Measurements from ENCODE around the gene ITGB3BP.
"Not testable (repeated sequence)": the region's sequence is repeated elsewhere in the genome, so short reads cannot be mapped to it uniquely, and the experiment has no call there.

Gene ITGB3BP, protein sequence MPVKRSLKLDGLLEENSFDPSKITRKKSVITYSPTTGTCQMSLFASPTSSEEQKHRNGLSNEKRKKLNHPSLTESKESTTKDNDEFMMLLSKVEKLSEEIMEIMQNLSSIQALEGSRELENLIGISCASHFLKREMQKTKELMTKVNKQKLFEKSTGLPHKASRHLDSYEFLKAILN

DNA sequence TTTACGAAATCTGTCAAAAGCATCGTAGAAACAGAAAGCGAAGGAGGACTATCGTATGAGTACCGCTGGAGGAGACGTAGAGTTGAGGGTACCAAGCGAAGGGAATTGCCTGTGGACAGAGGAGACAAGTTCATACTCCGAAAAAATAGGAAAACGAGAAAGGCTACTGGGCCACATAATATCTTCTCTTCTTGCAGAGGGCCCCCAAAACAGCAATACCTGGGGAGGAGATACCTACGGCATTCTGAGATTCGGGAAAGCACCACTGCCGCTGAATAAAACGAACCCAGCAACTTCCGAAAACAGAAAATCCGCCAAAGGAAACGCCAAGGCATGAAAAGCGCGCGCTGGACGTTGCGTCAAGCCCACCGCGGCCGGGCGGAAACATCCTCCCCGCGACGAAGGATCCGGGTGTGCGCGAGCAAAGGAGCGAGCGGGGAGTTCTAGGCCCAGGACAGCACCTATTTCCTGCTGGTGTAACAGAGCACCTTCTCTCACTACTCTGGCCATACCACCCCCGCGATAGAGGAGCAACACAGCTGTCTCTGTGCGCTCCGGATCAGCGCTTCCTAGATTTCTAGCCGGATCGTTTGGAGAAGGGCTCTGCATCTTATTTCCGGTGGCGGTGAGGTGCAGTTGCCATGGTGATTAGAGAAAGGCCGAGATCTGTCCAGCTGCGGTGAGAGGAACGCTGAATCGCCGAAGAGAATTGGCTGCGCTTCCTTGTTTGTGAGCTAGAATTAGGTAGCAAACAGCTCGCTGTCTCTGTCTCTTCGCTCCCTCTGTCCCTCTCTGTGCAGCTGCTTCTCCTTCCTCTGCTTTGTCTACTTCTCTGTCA, at the start of gene ITGB3BP, which contains the start of gene EFCAB7:
TSS of gene ITGB3BP (minus strand) at position 335 of the 838 bp plus-strand sequence. CDS start at position 243, 92 bp downstream.
TSS of gene EFCAB7 (plus strand) at position 635 of the 838 bp plus-strand sequence. CDS start 2,048 bp downstream, outside the sequence.
- Mint-ChIP-seq H3K27me3 (ENCODE audit: low read depth) (no peaks in the 10 kb centered on the region), H3K4me1 (peaks cover 19% of the 10 kb centered on the region), H3K4me3 (peak within 1 kb of the TSS; percentile 89 to 96 (median 95)), H3K36me3 (ENCODE audit: low read depth) (peaks cover 9% of the 10 kb centered on the region), H3K27ac (peak within 1 kb of the TSS; percentile 97 to 99 (median 99)), H3K9me3 (no peaks in the 10 kb centered on the region)
- TF ChIP-seq, protein P1, sequence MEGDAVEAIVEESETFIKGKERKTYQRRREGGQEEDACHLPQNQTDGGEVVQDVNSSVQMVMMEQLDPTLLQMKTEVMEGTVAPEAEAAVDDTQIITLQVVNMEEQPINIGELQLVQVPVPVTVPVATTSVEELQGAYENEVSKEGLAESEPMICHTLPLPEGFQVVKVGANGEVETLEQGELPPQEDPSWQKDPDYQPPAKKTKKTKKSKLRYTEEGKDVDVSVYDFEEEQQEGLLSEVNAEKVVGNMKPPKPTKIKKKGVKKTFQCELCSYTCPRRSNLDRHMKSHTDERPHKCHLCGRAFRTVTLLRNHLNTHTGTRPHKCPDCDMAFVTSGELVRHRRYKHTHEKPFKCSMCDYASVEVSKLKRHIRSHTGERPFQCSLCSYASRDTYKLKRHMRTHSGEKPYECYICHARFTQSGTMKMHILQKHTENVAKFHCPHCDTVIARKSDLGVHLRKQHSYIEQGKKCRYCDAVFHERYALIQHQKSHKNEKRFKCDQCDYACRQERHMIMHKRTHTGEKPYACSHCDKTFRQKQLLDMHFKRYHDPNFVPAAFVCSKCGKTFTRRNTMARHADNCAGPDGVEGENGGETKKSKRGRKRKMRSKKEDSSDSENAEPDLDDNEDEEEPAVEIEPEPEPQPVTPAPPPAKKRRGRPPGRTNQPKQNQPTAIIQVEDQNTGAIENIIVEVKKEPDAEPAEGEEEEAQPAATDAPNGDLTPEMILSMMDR (IDR thresholded peaks at IDR 0.05; ENCODE audit: unreplicated experiment in 3 of 3), result no peak

DNA sequence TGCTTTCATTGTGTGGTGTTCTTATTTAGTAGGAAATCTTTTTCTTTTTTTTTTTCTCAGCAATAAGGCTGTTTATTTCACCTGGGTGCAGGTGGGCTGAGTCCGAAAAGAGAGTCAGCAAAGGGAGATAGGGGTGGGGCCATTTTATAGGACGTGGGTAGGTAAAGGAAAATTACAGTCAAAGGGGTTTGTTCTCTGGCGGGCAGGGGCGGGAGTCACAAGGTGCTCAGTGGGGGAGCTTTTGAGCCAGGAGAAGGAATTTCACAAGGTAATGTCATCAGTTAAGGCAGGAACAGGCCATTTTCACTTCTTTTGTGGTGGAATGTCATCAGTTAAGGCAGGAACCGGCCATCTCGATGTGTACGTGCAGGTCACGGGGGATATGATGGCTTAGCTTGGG, 49.7 kb upstream of the ITGB3BP start:
- not testable (repeated sequence) for H3K4me3 Mint-ChIP-seq; H3K27me3 Mint-ChIP-seq (ENCODE audit: low read depth); H3K36me3 Mint-ChIP-seq (ENCODE audit: low read depth); H3K4me1 Mint-ChIP-seq; H3K27ac Mint-ChIP-seq; H3K9me3 Mint-ChIP-seq

DNA sequence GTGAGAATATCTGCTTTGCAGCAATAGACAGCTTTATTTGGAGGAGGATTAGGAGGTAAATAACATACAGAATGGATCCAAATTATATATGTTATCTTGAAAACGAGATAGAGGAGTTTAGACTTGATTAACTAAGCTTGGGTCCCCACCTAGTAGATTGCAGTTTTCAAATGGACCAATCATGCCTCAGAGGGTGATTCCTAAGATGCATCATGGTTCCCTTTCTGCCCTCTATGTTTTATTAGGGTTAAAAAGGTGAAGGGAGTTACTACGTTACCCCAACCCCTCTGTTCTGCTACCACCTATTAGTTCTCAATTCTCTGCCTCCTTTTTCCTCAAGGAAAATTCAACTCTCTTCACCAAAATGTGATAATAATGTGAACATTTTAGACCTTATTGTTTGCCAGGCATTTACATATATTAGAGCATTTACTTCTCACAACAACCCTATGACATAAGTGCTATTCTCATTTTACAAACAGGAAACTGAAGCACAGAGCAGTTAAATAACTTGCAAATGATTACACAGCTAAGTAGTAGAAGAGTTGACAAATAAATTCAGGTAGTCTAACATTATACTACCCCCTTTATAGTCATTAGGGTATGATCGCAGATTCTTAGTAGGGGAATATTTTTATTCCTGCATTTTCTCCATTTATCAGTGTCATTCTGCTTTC, 46.8 kb upstream of the ITGB3BP start:
- Mint-ChIP-seq H3K9me3 (no peaks in the 10 kb centered on the region), H3K4me3 (no peak overlapping the region), H3K36me3 (ENCODE audit: low read depth) (peaks cover 19% of the 10 kb centered on the region), H3K4me1 (no peaks in the 10 kb centered on the region), H3K27ac (no peak overlapping the region), H3K27me3 (ENCODE audit: low read depth) (no peaks in the 10 kb centered on the region)
- TF ChIP-seq, protein P1 (IDR thresholded peaks at IDR 0.05; ENCODE audit: unreplicated experiment in 3 of 3), result no peak

DNA sequence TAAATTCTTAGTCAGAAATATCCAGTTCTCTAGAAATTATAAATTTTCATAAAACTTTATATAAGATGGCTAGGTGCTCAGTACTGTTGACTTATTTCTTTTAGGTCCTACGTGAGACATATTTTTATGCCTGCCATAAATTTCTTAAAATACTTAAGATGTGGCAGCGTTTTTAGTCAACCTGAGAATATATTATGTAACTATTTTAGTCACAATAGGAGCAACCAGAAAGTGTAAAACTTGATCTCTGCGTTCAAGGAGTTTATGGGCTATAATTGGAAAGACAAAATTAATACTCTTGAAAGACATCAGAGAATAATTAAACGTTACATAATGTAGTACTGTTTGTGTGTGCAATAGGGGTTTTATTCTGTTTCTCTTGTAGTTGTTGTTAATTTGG, 46.0 kb upstream of the ITGB3BP start:
- Mint-ChIP-seq H3K27me3 (ENCODE audit: low read depth) (no peaks in the 10 kb centered on the region), H3K4me1 (no peaks in the 10 kb centered on the region), H3K27ac (no peak overlapping the region), H3K36me3 (ENCODE audit: low read depth) (peaks cover 26% of the 10 kb centered on the region), H3K4me3 (no peak overlapping the region), H3K9me3 (no peaks in the 10 kb centered on the region)
- TF ChIP-seq, protein P1 (IDR thresholded peaks at IDR 0.05; ENCODE audit: unreplicated experiment in 3 of 3), result no peak

DNA sequence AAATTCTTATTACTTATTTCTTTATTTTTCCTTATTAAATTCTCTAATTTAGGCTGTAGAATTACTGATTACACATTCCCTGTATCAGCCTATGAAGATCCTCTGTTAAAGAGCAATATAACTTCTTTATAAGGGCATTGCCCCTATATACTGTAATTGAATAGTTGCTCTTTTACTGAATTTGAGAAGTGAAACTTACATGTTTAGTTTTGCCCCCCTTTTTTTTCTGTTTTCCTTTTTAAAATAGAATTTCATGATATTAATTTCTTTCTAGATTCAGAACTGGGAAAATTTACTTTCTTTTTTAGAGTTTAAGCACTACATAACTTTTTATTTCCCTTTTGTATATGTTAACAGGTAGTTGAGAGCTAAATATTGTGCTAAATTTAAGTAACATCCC, 40.7 kb upstream of the ITGB3BP start:
- Mint-ChIP-seq H3K36me3 (ENCODE audit: low read depth) (peaks cover 39% of the 10 kb centered on the region), H3K27ac (no peak overlapping the region), H3K4me1 (no peaks in the 10 kb centered on the region), H3K9me3 (no peaks in the 10 kb centered on the region), H3K4me3 (no peak overlapping the region), H3K27me3 (ENCODE audit: low read depth) (no peaks in the 10 kb centered on the region)
- TF ChIP-seq, protein P1 (IDR thresholded peaks at IDR 0.05; ENCODE audit: unreplicated experiment in 3 of 3), result no peak

DNA sequence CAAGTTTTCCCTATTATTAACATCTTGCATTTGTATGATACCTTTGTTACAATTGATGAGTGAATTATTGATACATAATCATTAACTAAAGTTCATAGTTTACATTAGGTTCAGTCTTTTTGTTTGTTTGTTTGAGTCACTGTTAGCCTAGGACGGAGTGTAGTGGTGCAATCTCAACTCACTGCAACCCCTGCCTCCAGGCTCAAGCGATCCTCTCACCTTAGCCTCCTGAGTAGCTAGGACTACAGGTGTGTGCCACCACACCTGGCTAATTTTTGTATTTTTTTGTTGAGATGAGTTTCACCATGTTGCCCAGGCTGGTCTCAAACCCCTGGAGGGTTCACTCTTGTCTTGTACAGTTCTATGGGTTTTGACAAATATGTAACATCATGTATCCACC, 36.3 kb upstream of the ITGB3BP start:
- no peaks in the 10 kb centered on the region for H3K27me3 Mint-ChIP-seq (ENCODE audit: low read depth)
- TF ChIP-seq, protein P1 (IDR thresholded peaks at IDR 0.05; ENCODE audit: unreplicated experiment in 3 of 3), result no peak
- no peaks in the 10 kb centered on the region for H3K9me3 Mint-ChIP-seq
- no peak overlapping the region for H3K4me3 Mint-ChIP-seq
- H3K27ac Mint-ChIP-seq, result no peak overlapping the region
- peaks cover 27% of the 10 kb centered on the region for H3K36me3 Mint-ChIP-seq (ENCODE audit: low read depth)
- no peaks in the 10 kb centered on the region for H3K4me1 Mint-ChIP-seq

All from nephron (organoid).